Measurements from ENCODE around the gene HDLBP.
"Not testable (repeated sequence)": the region's sequence is repeated elsewhere in the genome, so short reads cannot be mapped to it uniquely, and the experiment has no call there.

Gene HDLBP

GRCh38 chr2:241334813-241335212 lies 19.3 kb upstream of the HDLBP start:
- no peak for DNase-seq

DNA sequence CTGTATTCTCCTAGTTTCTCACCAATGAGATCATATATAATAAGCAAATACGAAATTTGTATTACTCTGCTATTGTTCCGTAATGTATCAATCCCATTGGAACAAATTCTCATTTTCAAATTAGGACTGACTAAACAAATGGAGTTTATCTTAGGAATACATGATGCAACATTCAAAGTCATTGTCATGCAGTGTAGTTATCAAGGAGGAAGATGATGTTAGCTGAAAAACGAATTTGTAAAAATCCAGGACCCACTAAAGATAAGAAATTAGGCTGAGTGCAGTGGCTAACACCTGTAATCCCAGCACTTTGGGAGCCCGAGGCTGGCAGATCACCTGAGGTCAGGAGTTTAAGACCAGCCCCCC lies 15.1 kb upstream of the HDLBP start:
- no peak for DNase-seq

- no peak for DNase-seq
Observed at GRCh38 chr2:241329669-241330615, 14.5 kb upstream of the HDLBP start.

GRCh38 chr2:241325257-241325656 lies 9.8 kb upstream of the HDLBP start:
- no peak for DNase-seq

GRCh38 chr2:241324775-241325174 lies 9.3 kb upstream of the HDLBP start:
- DNase-seq = no peak

DNA sequence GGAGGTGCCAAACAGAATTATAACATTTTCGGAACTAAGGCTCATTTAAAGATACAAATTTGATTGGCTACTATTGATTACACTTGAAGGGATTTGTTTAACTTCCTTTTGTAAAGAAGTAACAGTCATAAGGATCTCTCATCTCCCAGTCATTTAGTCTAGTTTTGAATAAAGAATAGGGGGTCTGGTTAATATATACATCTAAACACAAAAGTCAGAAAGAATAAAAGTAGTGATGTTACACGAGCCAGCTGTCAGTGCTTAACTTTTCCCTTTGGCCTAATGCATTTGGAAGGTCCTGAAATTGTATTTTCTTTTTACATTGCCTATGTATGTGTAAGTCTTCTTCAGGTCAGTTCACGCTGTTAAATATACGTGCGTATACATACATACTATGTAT lies 8.3 kb upstream of the HDLBP start:
- DNase-seq = no peak

DNA sequence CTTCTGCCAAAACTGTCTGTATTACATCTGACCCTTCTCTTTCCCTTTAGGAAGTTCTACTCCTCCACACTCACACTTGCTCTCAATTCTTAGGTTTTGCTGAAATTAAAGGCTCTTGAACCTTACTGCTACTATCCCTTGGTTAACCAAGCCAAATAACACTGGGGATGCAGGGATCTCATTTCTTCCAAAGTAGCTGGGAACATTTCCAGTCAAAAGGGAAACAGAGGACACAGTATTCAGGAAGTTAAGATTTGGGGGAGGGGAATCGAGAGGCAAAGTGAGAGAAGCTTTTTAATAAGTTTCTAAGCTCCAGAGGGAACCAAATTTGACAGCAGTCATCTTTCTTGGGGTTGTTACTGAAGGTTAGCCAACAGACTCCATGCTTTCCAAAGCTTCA lies 6.4 kb upstream of the HDLBP start:
- DNase-seq = no peak

GRCh38 chr2:241321033-241321432 lies 5.6 kb upstream of the HDLBP start:
- no peak for DNase-seq

- DNase-seq = no peak
Observed at GRCh38 chr2:241320394-241320793, 4.9 kb upstream of the HDLBP start.

DNA sequence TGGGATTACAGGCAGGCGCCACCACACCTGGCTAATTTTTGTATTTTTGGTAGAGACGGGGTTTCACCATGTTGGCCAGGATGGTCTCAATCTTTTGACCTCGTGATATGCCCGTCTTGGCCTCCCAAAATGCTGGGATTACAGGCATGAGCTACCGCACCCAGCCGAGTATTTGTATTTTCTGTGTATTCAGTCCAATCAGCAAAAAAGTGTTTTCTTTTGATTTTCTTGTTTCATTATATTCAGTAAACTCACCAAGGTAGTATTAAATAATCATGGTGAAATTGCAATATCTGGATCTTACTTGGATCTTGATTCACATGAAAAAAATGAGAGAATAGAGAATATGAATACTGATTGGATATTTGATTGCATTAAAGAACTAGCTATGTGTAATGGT lies 3.4 kb upstream of the HDLBP start:
- not testable (repeated sequence) for DNase-seq

DNA sequence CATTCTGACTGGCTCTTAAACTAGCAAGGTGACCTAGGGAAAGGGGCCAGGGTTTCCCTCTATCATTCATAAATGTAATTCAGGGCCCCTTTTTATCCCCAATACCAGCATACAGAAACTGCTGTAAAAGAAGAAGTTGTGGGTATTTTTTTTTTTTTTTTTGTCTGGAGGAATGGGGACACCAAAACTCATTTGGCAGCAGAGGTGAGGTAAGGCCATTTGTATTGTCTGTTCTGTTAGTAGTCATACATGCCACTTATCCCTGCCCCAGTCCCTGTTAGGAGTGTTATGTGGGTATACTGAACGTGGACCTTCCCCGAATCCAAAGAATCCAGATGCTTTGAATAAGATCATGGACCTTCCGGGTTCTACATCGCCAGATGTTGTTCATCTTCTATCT lies 1.9 kb upstream of the HDLBP start:
- DNase-seq = no peak

DNA sequence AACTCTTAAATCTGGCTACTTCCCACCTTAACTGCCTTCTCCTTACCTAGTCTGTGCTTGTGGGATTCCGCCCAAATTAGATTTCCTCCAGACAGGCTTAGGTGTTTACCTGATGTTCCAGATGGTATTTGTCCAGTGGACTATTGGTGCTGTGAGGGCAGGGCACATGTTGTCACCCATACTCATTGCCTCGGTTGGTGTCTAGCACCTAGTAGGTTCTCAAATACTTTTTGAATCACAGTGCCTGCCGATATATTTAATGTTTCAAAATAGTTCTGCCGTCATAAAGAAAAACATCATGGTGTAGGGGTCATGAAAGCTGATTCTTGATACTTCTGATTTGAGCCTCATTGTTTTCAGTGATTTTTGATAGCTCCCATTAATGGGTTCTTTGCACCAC lies 1.4 kb upstream of the HDLBP start:
- no peak for DNase-seq

DNA sequence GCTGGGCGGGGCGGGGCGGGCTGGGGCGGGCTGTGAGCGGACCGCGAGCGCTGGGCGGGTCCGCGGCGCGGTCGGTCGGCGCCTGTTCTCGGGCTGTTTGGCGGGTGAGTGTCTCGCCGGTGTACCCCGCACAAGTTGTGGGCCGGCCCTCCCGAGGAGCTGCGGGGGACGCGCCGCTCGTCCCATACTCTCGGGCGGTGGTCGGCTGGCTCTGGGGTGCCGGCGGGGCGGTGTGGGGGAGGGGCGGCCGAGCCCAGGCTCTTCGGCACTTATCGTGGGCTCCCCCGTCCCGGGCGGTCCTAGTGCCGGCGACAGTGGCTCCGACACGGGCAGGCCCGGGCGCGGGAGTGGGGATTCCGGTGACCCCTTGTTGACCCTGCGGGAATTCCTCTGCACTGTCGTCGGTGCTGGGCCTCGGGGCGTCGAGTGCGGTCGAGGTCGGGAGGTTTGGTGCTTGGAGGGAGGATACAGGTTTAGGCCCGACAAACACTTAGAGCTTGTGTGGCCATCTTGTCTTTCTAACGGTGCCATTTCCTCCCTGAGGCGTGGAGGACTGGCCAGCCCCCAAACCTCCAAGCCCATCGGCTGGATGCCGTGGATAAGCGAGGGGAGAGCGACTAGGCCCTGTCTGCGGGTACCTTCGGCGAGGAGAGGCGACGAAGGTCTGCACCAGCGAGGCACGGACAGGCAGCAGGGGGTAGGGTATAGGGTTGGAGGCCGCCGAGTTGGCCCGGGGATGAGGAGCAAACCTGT lies 583 bp upstream of the HDLBP start, which contains the start of gene SEPTIN2:
Gene SEPTIN2 (plus strand): TSS at position 47 of the 753 bp plus-strand sequence. CDS start 8,308 bp downstream, outside the sequence.
- no peak for DNase-seq

DNA sequence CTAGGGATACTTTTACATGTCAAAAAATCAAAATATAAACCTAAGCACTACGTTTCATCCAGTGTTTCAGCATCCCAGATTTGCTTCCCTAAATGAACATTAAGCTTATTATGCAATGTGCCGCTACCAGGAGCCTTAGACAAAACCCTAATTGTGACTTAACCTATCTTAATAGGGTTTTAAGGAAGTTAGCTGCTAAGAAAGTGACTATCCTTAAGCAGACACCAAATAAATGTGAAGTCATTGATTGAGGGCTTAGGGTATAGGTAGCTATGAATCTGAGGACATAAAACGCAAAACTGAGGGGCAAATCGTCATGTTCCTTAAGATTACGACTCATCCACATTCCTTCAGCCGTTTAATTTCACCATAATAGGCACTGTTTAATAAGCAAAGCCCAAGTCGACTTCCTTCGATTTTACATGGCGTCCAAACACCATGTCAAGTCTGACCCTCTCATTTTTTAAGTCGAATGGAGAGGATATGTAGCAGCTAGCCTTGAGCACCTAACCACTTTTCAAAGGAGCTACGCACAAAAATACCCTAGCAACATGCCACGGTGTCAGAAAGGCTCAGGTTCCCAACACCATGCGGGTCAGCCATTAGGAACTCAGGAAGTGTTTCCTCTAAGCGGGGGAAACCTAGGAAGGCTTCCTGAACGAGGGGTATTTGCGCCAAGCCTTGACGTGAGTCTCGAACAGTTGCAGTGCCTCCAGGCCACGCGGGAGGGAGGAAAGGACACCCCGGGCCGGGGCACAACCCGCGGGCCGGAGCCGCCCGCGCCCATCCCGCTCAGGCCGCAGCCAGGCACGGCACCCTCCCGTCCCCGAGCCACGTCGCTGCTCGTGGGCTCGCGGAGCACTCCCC lies 1.0 kb downstream of the HDLBP start:
- DNase-seq = peak; percentile 68

DNA sequence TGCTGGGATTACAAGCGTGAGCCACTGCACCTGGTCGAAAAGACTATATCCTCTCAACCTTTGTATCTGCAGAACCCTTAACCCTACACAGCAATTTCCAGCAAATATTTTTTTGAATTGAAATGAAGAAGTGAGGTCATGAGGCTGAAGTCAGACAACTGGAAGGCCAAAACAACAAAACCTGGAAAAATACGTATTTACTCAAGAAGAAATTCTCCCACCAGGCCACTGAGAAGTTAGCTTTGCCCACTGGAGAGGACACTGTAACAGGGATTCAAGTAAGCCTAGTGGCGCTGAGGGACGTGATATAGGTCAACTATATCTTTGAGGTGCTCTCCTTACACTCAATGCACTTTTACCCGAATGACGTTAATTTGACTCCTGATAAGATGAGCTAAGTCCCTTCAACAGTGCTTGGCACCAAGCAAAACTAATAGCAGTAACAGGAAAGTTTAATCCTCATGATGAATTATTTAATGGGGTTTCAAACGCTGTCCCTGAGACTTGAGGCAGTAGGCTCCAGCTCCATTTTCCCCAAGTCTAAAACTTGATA lies 1.9 kb downstream of the HDLBP start:
- DNase-seq = no peak

DNA sequence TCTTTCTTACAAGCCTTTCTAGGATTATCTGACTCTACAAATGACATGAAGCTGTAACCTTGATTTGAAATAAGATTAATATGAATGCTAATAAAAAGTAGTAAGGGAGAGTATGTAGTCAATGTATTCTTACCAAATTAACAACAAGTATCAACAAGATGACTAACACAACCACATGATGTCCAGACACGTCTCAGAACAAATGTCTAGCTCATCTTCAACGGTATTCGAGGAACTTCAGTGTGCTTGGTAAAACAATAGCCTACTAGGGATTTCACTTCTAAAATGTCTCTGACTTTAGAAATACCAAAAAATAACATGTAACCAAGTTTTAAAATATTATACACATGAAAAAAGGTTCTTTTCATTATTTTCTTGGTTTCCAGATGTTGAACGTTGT lies 3.4 kb downstream of the HDLBP start:
- DNase-seq = no peak

- no peak for DNase-seq
Observed at GRCh38 chr2:241310917-241311566, 4.4 kb downstream of the HDLBP start.

DNA sequence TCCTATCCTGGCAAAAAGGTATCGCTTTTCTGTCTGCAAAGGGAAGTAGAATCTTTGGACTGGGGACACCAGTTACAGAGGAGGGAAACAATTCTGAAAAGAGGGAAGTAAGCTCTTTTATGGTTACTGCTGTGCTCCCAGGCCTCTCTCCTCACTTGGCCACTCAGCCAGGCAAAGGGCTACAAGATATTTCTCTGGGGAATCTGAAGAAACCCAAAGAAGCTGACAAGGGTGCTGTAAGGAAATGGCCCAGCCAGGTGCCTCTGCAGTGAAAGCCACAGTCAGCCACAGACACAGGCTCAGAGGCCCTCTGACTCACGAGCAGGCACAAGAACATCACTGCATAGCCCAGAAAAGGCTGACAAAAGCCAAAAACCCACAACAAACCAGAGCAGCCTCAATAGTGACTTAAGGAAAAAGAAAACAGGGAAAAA lies 5.8 kb downstream of the HDLBP start:
- no peak for DNase-seq

DNA sequence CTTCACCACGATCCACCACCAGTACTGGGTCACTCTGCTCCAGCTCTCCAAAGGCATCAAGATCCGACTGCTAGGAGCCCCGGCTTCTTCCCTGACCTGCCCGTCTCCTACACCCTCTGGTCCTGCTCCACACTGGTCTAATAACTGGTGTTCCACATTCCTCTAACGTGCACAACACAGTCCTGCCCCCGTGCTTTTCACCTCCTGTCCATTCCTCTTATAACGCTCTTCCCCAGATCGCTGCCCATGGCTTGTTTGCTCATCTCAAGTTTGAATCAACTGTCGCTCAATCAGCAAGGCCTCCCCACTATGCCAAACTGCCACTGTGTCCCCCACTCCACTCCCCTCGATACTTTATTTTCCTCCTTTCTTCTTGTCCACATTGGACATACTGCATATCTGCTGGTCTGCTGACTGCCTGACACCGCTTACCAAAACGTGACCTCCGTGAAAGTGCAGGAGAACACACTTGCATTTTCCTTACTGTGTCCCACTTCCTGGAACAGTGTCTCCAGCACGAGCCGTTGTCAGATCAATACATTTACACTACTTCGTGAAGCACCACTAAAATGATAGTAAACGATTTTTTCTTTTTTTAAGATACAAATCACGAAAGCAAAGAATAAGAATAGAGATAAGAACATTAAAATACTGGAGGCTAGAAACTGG lies 6.5 kb downstream of the HDLBP start:
- no peak for DNase-seq

DNA sequence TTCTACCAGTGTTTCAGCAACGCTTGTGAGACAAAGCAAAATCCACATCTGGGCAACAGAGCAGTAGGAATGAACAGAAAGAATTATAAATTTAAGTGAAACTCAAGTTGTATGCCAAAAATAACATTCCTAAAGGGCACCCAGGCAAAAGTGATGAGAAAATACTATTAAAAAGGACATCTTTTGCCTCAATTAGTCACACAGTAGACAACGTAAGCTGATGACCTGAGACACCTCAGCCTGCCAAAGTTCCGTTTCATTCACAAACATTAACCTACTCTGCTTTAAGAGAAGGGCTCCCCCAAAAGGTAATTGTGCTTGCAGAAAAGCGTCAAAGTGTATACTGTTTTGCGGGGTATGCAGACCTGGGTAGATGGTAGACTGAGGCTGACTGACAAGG lies 7.2 kb downstream of the HDLBP start:
- DNase-seq = no peak

- DNase-seq = no peak
Observed at GRCh38 chr2:241307055-241307454, 8.4 kb downstream of the HDLBP start.

Data from NCI-H226 (cell line).